GM12891 (cell line): ENCODE results near the gene SEPTIN5.

Experiments used
- DNase-seq: peaks from one replicate; pipeline ENCODE4 v3.0.0; 2011; ENCODE audit warnings: low spot score; ENCODE audit not compliant: insufficient read length
- FAIRE-seq: peaks from 2 replicates; lab custom pipeline; 2011; peaks lifted over from hg19 to GRCh38; lab: Jason Lieb, UNC
- PAX5 ChIP-seq: IDR thresholded peaks from 2 replicates; pipeline ENCODE4 v1.6.1; 2011; ENCODE audit warnings: low read length, moderate library complexity, mild to moderate bottlenecking; ENCODE audit not compliant: insufficient read depth, severe bottlenecking
- POLR2A ChIP-seq: IDR thresholded peaks from 2 replicates; pipeline ENCODE4 v1.6.1; 2011; ENCODE audit warnings: low read depth, low read length, control low read depth
- POLR2AphosphoS5 ChIP-seq: IDR thresholded peaks from 2 replicates; pipeline ENCODE4 v1.6.1; 2011; ENCODE audit warnings: low read depth, low read length, control low read depth
- POU2F2 ChIP-seq: IDR thresholded peaks from 2 replicates; pipeline ENCODE4 v1.6.1; 2011; ENCODE audit warnings: low read depth, mild to moderate bottlenecking, control low read depth, low read length, moderate library complexity
- SPI1 ChIP-seq: IDR thresholded peaks from 2 replicates; pipeline ENCODE4 v1.6.1; 2011; ENCODE audit warnings: low read depth, low read length, control low read depth
- TAF1 ChIP-seq: IDR thresholded peaks from 2 replicates; pipeline ENCODE4 v1.6.1; 2011; ENCODE audit warnings: low read depth, low read length, control low read depth

The SEPTIN5 gene

DNA sequence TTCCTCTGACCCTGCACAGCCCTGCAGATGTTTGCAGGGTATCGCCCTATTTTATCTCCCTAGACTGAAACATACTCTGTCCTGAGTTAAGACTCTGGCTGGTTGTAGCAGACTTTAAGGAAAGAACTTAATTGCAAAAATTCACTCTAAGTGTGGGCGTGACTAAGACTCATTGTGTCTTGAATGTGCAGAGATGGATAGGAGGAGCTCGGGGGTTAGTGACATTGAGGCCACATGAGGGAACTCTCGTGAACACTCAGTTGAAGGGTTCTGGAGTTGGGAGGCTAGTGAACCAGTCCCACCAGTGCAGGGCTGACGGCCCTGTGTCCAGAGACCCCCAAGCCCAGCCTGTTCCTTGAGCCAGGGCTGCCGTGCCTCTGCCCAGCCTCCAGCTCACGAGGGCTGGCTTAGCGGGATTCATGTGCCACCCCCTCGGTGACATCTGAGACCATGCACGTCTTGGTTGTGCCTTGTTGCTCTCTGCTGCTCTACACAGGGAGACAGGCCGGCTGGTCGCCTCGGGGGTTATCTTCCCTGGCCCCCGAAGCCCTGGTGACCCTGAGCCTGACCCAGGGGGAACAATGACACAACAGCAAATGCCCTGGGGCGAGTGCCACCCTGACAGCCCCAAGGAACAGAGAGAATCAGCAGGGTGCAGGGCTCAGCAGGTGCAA is 34.8 kb downstream of the SEPTIN5 start:
- TF ChIP-seq POLR2A (no peak), PAX5 (no peak), TAF1 (no peak), POLR2AphosphoS5 (no peak), SPI1 (no peak), POU2F2 (no peak)
- FAIRE-seq = no peak
- no peak for DNase-seq

DNA sequence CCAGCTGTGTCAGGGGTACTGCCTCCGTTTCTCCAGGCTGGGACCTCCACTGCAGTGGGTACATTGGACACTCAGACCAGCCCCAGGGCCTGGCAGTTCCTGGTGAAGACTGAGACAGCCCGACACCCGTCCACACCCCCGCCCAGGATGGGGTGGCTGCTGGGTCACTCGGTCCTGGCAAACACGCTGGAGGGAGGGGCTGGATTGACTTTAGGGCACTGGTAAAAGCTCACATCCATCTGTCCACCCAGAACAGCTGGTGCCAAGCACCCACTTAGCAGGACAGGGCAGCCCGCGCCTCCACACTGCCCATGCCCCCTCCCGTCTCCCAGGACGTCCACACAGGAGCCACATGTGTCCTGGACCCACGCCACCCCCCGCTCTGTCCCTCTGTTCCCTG is 35.6 kb downstream of the SEPTIN5 start:
- DNase-seq (no peak), FAIRE-seq (no peak)
- no peak for TF ChIP-seq SPI1
- no peak for TF ChIP-seq TAF1

DNA sequence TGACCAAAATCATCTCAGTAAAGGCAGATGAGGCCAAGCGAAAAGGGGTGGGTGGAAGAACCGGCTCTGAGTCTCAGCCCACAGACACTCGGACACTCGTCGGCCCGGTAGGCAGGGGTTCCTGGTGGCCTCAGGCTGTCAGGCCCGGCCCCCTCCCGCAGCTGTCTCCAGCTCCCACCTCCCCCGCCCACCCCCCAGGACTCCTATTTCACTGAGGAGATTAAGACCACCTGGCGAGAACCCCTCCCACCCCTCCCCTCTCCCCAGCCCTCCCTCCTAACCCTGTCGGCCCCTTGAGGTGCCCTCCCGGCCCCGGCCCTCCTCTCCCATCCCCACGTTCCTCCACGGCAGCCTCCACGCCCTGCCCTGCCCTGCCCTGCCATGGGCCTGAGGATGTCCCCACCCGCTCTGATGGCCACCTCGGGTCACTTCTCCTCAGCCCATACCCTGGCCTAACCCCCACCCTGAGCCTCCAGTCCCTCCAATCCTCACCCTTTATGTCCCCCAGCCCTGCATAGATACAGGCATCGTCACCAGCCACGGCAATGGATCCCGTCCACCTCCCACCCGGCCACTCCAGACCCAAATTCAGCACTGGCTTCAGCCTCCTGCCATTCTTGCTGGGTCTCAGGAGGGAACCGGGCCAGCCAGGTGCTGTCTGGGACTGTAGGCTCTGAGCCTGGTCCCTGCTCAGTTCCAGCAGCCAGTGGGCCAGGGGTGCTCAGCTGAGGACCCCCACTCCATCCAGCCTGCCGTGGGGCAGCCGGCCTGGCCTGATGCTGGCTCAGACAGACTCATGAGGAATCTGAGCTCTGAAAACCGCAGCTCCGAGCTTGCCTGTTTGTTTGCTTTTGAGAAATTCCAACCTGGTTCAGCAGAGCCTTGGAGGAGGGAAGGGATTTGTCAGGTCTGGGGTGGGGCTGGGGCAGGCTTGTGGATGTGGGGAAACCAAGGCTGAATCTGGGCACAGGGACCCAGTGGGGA is 36.5 kb downstream of the SEPTIN5 start:
- TF ChIP-seq POU2F2 (no peak), POLR2A (no peak), SPI1 (no peak), TAF1 (no peak), PAX5 (no peak), POLR2AphosphoS5 (no peak)
- FAIRE-seq = no peak

DNA sequence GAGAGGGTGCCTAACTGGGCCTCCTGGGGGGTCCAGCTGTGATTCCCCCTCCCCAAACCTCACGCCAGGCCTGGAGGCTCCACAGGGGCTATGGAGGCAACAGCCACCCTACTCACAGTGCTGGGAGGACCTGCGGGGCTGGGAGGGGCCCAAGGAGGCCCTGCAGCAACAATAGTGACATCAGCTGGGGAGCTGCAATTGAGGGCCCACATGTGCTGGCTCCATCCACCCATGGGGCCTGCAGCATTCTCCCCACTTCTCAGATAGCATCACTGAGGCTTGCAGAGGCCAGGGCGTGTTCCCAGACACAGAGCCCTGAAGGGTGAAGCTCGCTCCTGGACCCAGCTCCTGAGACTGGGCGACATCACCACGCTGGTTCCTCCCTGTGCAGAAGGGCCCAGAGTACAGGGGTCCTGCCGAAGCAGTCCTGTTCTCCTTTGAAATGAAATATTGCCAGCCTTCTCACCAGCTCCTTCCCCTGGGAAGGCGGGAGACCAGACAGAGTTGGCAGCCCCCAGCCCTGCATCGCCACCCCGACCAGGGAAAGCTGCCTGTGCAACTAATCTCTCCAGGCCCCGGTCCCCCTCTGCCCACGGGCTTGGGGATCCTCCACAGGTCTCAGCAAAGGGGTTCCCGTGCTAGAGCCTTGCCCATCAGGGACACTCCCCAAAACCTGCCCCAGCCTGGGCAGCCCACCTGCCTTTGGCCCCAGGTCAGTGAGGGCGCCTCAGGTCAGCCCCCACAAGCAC is 37.4 kb downstream of the SEPTIN5 start:
- no peak for FAIRE-seq
- TF ChIP-seq PAX5 = no peak
- TF ChIP-seq POU2F2 = no peak
- TF ChIP-seq POLR2A = no peak
- no peak for TF ChIP-seq TAF1
- TF ChIP-seq SPI1 = no peak
- TF ChIP-seq POLR2AphosphoS5 = no peak

More for the DNA sequence above, 36.5 kb downstream of the SEPTIN5 start:
- DNase-seq = no peak

DNA sequence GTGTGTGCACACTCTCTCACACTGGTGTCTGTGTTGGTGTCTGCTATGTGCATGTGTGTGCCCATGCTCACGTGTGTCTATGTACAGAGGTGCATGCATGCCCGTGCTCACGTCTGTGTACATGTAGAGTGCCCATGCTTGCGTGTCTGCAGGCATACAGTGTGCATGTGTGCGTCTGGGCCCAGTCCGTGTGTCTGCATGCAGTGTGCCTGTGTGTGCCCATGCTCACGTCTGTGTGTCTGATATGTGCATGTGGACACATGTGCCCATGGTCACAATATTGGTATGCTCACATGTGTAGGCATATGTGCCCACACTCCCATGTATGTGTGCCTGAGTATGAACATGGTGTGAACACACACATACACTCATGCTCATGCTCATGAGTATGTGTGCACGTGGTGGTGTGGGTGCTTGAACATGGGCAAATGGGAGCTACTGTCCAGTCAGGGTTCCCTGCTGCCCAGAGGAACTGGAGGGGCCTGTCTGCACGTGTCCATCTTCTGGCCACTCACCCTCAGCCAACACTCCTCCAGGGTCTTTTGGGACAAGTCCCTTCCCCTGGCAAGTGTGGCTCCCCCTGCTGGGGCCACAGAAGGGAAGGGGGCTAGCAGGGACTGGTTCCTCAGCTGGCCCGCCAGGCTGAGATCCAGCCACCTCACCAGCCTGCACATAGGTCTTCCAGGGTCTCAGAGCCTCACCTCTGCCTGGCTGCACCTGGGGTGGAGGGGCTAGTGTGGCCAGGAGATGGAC is 39.0 kb downstream of the SEPTIN5 start:
- DNase-seq = no peak
- FAIRE-seq = no peak
- TF ChIP-seq POLR2AphosphoS5 = no peak
- no peak for TF ChIP-seq TAF1
- no peak for TF ChIP-seq POU2F2
- TF ChIP-seq POLR2A = no peak
- no peak for TF ChIP-seq PAX5
- TF ChIP-seq SPI1 = no peak

More for the DNA sequence above, 37.4 kb downstream of the SEPTIN5 start:
- no peak for DNase-seq

DNA sequence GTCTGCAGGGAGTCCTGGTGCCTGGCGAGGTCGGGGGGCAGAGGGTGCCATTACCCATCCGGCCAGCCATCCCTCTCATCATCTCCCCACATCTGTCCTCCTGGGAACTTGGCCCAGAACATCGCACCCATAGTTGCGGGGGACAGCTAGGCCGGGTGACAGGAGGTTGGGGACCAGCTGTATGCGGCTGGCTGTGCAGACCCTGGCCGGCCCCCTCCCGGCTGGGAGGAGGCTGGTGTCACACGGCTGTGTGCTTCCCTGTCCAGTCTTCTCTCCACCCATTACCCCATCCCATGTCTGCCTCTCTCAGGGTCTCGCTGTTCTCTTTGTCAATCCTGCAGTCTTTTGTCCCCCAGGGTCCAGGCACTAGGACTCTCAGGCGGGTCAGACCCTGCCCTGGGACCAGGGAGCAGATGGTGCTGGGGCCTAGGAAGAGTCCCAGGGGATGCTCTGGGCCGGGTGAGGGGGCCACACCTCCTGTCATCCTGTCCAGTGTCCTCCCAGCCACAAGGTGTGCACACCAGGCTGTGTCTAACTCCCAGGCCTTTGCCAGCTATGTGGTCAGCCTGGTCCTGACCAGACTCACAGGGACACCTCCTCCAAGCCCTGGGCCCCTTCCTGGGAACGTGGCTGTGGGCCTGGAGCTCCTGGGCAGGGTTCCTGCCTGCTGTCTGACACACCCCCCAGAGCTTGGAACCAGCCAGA is 39.8 kb downstream of the SEPTIN5 start:
- DNase-seq (no peak), FAIRE-seq (no peak)
- TF ChIP-seq POLR2A (no peak), POLR2AphosphoS5 (no peak)

DNA sequence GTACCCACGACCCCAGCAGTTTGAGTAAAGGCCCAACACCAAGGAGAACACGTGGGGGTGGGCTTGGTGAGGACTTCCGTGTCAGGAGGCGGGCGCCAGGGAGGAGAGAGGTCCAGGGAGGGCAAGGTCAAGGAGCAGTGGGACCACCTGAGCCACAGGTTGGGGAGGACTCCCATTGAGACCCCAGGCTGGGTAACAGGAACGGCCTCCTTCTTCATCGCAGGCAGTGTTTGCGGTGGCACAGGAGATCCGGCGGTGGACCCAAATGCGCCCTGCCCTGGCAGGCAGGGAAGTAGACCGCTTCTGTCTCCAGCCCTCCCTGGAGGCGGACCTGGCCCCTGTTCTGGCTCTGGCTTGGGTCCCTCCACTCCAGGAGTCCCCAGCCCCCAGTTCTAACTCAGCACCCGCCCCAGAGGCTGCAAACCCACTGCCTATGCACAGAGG is 40.4 kb downstream of the SEPTIN5 start:
- FAIRE-seq (no peak), DNase-seq (no peak)
- no peak for TF ChIP-seq POU2F2
- no peak for TF ChIP-seq SPI1
- no peak for TF ChIP-seq POLR2A
- no peak for TF ChIP-seq PAX5
- no peak for TF ChIP-seq TAF1
- no peak for TF ChIP-seq POLR2AphosphoS5

DNA sequence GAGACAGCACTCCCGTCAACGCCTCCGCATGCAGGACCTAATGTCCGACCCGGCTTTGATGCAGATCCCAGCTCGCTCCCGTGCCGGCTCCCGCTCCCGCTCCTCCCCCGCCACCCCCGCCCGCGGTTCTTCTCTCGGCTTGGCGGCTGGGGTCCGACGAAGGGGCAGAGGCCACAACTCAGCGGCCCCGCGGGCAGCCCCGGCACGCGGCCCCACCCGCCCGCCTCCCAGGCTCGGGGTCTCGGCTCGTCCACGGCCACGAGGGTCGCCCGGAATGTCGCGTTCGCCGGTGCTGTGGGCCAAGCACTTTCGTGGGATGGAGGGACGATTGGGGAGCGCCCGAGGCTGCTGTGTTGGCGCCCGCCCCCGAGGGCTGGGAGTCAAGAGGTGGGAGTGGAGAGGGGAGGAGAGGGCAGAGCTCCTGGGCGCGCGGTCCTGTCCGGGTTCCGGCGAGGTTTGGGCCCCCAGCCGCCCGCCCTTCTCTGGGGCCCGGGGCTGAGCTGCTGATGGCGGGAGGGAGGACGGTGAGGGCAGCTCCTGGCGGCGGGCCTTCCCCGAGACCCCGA is 40.9 kb downstream of the SEPTIN5 start:
- no peak for DNase-seq
- TF ChIP-seq TAF1 (no peak), POU2F2 (no peak), PAX5 (no peak), POLR2A (no peak), POLR2AphosphoS5 (no peak), SPI1 (no peak)

More for the DNA sequence above, 40.9 kb downstream of the SEPTIN5 start:
- no peak for FAIRE-seq
